ENCODE data around the gene AKR7A3.
"Not testable (repeated sequence)": the region's sequence is repeated elsewhere in the genome, so short reads cannot be mapped to it uniquely, and the experiment has no call there.

The AKR7A3 gene

GRCh38 chr1:19294638-19295037 lies 6.1 kb upstream of the AKR7A3 start:
- DNase-seq (ENCODE audit: low read depth in 3 of 3, low spot score in 1 of 3), result no peak

GRCh38 chr1:19289244-19289643 lies 674 bp upstream of the AKR7A3 start:
- no peak for DNase-seq (ENCODE audit: low read depth in 3 of 3, low spot score in 1 of 3)

- DNase-seq (ENCODE audit: low read depth in 3 of 3, low spot score in 1 of 3), result no peak
These were observed 959 bp downstream of the AKR7A3 start for GRCh38 chr1:19287436-19288185.

GRCh38 chr1:19285807-19286206 lies 2.8 kb downstream of the AKR7A3 start:
- DNase-seq (ENCODE audit: low read depth in 3 of 3, low spot score in 1 of 3), result not testable (repeated sequence)

GRCh38 chr1:19285366-19285765 lies 3.2 kb downstream of the AKR7A3 start:
- not testable (repeated sequence) for DNase-seq (ENCODE audit: low read depth in 3 of 3, low spot score in 1 of 3)

GRCh38 chr1:19284881-19285280 lies 3.7 kb downstream of the AKR7A3 start:
- DNase-seq (ENCODE audit: low read depth in 3 of 3, low spot score in 1 of 3), result no peak

GRCh38 chr1:19283891-19284290 lies 4.7 kb downstream of the AKR7A3 start:
- no peak for DNase-seq (ENCODE audit: low read depth in 3 of 3, low spot score in 1 of 3)

GRCh38 chr1:19274636-19275035 lies 13.9 kb downstream of the AKR7A3 start:
- no peak for DNase-seq (ENCODE audit: low read depth in 3 of 3, low spot score in 1 of 3)

- DNase-seq (ENCODE audit: low read depth in 3 of 3, low spot score in 1 of 3), result not testable (repeated sequence)
These were observed 14.6 kb downstream of the AKR7A3 start for GRCh38 chr1:19273844-19274531.

GRCh38 chr1:19273106-19273843 lies 15.3 kb downstream of the AKR7A3 start:
- no peak for DNase-seq (ENCODE audit: low read depth in 3 of 3, low spot score in 1 of 3)

GRCh38 chr1:19272064-19272463 lies 16.5 kb downstream of the AKR7A3 start:
- DNase-seq (ENCODE audit: low read depth in 3 of 3, low spot score in 1 of 3), result no peak

- DNase-seq (ENCODE audit: low read depth in 3 of 3, low spot score in 1 of 3), result not testable (repeated sequence)
These were observed 18.2 kb downstream of the AKR7A3 start for GRCh38 chr1:19270343-19270730.

GRCh38 chr1:19269427-19270342 lies 18.9 kb downstream of the AKR7A3 start:
- DNase-seq (ENCODE audit: low read depth in 3 of 3, low spot score in 1 of 3), result not testable (repeated sequence)

GRCh38 chr1:19268445-19268844 lies 20.1 kb downstream of the AKR7A3 start:
- no peak for DNase-seq (ENCODE audit: low read depth in 3 of 3, low spot score in 1 of 3)

GRCh38 chr1:19262744-19263143 lies 25.8 kb downstream of the AKR7A3 start:
- no peak for DNase-seq (ENCODE audit: low read depth in 3 of 3, low spot score in 1 of 3)

- no peak for DNase-seq (ENCODE audit: low read depth in 3 of 3, low spot score in 1 of 3)
These were observed 26.5 kb downstream of the AKR7A3 start for GRCh38 chr1:19262047-19262446.

- no peak for DNase-seq (ENCODE audit: low read depth in 3 of 3, low spot score in 1 of 3)
These were observed 28.1 kb downstream of the AKR7A3 start for GRCh38 chr1:19260211-19261138.

GRCh38 chr1:19258353-19258752 lies 30.2 kb downstream of the AKR7A3 start:
- DNase-seq (ENCODE audit: low read depth in 3 of 3, low spot score in 1 of 3), result no peak

- no peak for DNase-seq (ENCODE audit: low read depth in 3 of 3, low spot score in 1 of 3)
These were observed 31.2 kb downstream of the AKR7A3 start for GRCh38 chr1:19257178-19257914.
